HG03196 (cell line): ENCODE results near the gene ASB4.
"Not testable (repeated sequence)": the region's sequence is repeated elsewhere in the genome, so short reads cannot be mapped to it uniquely, and the experiment has no call there.

Experiments used
- ATAC-seq: cut with Tn5 transposase; IDR thresholded peaks from one replicate; pipeline ENCODE4 v1.9.1; 2021; ENCODE audit not compliant: unreplicated experiment

Gene ASB4

DNA sequence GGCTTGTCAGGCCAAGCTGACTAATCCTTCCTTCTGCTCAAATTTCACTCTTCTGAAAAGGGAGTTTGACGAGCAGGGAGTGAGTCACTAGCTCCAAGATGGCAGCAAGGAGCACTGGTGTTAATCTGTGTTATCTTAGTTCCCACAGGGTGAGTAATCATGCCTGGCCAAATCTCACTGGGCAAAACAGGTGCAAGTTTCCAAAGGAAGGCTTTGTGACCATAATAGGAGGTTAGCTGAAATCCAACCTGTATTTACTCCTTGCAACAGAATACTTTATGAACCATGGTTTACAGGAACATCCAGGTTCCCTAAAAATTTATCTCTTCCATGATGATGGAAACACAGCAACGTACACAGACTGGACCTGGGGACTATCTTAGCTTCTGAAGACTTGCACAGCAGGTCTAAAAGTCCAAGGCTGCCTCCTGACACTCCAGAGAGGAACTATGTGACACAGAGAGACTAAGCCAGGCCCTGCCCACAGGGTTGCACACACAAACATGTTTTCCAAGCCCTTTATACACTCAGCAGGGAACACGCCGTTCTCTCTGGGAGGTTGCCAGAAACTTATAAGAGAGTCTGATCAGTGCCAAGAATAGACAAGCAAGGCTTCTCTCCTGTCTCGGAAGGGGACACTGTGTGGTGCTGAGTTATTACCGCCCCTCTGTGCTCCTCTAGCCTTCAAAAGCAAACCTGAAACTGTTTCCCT is 64.2 kb downstream of the ASB4 start:
- no peak for ATAC-seq

DNA sequence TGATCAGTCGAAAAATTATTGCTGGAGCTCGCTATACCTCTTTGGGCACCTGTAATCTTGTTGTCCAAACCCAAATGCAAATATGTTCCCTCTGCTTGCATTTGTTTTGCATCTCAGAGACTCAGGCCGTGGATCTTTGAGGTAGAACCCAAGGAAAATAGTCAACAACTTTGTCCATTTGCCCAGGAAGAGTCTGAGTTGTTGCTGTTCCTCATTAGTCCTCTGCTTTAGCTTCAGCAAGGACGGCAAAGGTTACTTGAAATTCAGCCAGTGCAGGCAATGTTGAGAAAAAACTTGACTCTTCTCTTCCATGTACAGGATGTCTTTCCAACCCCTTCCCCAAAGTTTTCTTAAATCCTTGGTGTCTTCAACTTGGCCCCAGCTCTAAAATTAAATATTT is 64.8 kb downstream of the ASB4 start:
- no peak for ATAC-seq

DNA sequence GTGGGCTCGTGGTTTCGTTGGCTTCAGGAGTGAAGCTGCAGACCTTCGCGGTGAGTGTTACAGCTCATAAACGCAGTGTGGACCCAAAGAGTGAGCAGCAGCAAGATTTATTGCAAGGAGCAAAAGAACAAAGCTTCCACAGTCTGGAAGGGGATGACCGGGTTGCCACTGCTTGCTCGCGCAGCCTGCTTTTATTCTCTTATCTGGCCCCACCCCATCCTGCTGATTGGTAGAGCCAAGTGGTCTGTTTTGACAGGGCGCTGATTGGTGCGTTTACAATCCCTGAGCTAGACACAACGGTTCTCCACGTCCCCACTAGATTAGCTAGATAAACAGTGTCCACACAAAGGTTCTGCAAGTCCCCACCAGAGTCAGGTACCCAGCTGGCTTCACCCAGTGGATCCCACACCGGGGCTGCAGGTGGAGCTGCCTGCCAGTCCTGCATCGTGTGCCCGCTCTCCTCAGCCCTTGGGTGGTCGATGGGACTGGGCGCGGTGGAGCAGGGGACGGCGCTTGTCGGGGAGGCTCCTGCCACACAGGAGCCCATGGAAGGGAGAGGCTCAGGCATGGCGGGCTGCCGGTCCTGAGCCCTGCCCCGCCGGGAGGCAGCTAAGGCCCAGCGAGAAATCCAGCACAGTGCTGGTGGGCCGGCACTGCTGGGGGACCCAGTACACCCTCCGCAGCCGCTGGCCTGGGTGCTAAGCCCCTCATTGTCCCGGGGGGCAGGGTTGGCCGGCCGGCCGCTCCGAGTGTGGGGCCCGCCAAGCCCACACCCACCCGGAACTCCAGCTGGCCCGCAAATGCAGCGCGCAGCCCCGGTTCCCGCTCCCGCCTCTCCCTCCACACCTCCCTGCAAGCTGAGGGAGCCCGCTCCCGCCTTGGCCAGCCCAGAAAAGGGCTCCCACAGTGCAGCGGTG is 66.5 kb downstream of the ASB4 start:
- ATAC-seq = not testable (repeated sequence)

DNA sequence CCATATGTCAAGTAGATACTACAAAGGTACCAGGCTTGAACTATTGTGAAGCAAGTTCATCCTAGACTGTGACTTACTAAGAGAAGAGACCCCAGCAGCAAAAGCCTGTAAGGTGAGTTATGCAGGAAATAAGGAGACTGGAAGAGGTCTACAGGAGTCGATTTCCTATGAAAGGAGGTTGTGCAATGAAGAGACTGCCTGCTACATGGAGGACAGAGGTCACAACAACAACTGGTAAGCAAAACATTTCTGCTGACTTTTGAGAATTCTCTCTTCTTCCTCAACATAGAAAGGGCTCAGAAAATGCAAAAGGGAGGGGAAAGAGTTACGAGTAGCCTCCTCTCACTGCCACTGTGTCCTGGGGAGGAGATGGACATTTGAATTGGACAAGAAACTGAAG is 68.2 kb downstream of the ASB4 start:
- ATAC-seq = no peak

DNA sequence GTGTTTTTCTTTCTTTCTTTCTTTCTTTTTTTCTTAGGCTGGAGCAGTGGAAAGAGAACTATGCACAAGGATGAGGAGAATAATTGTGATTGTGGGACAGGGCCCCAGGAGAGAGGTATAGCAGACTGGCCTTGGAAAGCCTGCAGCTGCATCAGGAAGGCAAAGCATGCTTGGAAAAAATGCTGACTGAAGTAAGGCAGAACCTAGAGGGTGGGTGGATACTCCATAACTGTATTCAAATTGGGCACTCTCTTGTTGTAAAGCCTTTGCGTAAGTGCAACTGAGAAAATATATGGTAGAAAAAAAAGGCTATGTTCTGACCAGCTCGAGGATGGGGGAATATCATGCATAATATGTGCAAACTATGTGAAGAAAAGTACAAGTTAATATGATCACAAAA is 71.0 kb downstream of the ASB4 start:
- ATAC-seq = no peak

DNA sequence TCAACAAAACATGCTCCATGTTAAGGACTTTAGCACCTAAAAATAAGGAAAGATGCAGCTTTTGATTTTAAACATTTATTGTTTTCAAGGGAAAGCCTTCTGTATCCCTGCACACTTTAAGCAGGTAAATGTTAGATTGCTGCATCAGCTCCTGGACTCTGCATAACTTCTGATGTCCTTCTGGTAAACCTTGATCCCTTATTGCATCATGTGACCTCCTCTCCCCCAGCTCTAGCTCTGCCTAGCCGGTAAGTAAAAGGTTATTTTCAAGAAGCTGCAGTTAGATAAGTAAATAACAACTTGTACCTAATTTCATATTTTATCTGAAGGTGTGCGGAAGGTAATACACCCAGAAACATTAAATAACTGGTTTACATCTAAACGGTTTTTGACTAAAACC is 73.1 kb downstream of the ASB4 start:
- ATAC-seq = no peak

DNA sequence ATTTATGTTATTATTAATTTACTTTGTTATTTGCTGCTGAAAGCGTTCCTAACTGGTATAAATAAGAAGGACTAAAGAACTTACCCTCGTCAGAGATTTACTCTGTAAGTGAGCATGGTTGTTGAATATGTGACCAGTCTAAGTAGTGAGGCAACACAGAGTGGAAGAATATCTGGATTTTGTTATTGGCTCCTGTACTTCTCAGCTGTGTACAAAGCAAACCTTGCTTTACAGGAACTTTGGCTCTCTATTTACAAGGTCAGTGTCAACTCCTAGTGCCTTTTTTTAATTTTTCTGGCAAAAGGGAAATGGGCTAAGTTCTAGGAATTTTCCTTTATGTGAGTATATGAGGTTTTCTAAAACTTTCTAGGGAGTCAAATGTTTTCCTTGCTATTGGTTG is 74.9 kb downstream of the ASB4 start:
- ATAC-seq = no peak

DNA sequence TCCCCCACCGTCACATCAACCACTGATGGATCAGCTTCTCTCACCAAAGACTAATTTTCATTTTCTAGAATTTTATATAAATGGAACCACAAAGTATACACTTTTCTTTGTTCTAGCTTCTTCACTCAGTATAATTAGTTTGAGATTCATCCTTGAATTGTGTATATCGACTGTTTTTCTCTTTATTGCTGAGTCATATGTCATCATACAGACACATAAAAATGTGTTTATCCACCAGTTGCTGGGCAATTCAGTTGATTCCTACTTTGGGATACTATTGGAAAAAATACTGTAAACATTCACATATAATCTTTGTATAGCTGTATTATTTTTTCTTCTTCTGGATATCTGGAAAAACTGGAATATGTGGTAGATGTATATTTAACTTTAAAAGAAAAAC is 84.0 kb downstream of the ASB4 start:
- no peak for ATAC-seq

DNA sequence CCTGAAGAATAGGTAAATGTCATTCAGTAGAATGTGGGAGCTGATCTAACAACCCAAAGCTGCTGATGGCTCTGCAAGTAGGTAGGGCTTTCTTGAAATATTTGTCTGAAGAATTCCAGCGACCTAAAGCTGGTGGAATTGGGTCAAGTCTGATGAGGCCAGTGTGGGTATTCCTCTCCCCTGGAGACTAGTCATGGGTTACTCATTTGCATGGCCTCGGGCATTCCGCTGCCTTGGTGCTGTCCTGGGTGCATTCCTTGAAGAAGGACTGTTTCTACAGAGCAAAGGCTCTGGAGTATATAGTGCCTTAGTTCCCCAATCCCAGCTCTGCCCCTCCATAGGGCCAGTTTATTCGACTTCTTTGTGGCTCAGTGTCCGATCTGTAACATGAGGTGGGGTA is 91.4 kb downstream of the ASB4 start:
- ATAC-seq = no peak

DNA sequence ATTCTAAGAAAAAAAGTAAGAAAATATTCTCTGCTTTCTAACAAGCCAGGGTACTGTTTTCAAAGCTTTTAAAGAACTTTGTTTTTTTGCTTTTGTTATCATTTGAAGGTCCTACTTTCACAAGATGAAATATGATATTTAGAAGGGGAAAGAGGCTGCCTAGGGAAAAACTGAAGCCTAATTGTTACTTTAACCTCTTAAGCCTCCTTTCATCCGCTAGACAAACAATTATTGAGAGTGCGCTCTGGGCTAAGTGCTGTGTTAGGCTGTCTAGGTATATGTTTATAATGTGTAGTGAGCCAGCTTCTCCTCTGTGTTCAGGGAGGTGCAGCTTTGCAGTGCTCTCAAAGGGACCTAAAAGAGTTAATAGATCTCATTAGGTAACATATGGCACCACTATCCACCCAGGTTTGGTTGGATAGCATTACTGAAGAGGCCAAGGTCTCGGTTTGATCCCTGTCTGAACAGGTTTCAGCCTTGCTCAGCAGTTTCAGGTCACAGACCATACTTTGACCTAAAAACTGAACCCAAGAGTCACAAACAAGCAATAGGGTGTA is 92.6 kb downstream of the ASB4 start:
- no peak for ATAC-seq

DNA sequence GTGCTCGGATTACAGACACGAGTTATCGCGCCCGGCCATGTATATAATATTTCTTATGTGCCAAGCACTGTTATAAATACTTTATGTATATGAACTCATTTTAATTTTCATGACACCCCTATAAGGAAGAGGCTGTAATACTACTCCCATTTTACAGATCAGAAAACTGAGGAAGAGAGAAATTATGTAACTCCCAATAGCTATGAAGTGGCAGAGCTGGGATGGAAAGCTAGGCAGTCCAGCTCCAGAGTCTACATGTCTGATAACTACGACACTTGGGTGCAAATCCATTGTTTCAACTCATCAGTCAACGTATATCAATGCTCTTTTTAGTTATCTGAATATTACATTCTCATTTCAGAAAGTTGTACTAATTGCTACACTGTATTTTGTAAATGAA is 93.6 kb downstream of the ASB4 start:
- ATAC-seq = no peak

DNA sequence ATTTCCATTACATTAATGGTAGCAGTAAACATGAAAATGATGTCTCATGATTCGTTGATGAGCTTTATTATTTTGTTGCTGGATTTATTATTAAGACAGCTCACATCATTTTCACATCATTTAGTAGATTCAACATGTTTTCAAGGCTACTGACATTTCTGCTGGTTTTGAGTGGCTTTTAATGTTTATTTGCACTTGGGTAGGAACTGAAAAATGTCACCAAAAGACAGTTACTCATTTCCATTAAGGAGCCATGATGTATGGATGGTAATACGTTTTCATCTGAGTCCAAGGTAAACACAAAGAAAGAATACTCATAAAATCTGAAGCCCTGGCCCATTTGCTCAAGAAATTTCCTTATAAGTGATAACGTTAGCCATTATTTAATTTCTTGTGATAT is 95.7 kb downstream of the ASB4 start:
- no peak for ATAC-seq

DNA sequence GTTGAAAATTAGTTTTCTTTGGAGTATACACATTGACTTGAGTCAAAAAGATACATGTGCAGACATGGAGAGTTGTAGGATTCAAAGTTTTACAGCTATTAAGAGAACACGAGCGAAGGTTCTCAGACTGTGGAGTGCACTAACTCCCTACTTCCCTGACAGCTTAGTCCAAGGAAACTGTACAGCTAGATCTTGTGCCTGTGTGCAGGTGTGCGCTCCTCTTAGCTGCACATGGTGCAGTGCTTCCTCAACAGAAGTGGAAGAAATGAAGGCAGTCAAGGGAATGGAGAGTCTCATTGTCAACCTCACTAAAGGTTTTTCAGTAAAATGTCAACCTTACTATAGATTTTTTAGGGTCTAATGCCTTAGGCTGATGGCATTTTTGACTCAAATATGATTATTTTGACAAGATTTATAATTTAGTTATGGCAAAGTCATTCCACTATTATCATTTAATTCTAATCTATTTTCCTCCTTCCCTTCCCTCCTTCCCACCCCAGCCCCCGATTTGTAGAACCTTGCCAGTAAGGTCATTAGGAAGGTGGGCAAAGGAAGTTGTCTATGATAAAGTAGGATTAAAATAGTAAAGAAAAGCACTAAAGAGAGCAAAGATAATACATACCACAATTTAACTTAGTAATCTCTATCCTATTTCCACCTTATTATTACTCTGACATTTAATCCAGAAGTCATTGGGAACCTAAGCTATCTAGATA is 97.0 kb downstream of the ASB4 start:
- ATAC-seq = no peak

DNA sequence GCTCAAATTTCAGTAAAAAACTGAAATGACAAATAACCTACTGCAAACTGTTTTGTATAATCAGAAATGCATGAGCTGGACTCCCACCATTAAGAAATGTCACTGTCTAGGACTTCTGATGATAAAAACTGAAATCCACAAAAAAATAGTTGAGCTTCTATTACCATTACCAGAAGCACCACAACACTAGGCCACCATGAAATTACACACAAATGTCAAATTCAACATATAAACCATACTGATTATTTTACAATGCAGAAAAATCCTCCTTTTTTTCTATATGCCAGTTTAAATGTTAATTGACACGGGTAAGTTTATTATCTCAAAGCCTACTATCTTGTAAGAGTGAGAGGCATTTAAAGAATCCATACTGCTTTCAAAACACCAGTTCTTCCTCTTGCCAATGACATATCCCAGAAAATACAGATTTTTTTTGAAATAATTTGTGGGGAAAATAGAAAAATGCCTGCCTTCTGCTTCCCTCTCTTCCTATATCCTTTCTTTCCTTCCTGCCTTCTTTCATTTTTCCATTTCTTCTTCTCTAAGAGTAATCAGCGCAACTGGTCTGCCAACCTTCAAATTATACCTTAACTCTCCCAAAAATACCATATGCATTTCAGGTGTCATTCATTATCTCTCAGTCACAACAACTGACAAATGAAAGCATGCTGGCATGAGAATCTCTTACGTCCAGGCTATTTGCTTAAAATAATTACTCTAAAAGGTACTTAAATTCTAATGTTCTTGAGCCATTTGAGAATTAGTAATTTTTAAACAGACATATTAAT is 98.3 kb downstream of the ASB4 start:
- ATAC-seq = no peak

DNA sequence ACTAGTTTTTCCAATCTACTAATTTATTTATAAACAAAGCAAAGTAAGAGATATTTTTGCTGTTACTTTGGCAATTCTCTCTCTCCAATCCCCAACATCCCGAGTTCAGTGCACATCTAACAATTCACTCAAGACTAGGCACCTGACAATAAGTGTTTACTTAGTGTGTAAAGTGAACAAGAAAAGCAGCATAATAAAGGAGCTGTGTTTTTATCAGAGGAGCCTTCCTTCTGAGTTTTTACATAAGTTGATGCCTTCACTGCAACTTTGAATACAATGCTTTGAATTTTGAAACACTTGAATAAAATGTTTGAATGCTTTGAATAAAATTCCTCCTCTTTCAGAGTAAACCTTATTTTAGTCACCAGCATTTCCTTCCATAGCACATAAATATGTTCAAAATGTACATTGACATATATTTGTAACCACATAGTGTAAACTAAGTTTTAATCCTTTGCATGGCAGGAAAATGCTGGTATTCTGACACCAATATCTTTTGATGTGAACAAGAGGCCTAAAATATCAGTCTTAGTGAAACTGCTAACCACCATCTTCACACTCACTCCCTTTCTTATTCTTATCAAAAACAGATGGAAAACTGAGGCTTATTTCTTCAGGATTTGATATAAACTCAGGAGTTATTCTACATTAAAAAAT is 99.2 kb downstream of the ASB4 start:
- no peak for ATAC-seq

DNA sequence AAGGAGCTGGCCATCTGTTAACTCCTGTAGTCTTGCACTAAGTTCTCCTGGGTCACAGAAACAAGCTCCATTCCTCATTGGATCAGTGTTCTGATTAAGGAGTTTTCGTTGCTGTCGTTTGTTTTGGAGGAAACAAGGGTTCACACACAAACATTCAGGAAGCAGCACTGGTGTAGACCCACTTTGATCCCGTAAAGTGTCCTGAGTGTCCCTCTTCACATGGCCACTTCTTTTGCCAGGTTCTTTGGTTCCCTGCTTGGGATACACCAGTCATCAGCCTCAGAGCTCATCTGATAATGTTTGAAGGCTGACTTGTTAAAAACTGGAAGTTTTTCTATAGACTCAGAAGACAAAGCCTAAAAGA is 99.7 kb downstream of the ASB4 start:
- no peak for ATAC-seq

DNA sequence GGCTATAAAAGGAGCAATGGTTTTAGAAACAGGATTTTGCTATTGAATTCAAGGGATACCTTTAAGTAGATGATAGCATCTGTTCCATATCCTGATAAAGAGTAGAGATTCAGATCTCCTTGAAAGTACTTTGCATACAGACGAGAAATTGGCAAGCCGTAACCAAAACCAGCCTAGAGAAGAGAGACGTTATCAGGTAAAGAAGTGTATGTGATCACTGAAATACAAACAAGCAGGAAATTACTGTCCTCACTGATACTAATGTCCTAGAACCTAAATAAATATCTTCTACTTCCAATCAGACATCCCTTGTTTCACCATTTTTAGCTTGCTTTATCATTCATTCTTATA is 101.2 kb downstream of the ASB4 start:
- no peak for ATAC-seq

DNA sequence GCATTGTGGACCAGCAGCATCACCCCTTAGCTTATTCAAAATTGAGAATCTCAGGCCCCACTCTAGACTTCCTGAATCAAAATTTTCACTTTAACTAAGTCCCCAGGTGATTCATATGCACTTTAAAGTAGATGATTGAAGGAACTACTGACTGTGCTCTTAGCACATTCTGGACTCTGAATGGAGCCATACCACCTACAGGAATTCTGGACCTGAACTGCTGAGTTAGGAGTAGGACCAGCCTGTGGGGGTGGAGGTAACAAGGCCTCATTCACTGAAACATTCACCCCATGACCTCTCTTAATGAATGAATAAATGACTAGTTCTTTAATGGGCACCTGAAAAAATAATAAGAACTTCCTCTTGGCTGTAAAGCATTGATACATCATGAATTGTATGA is 103.3 kb downstream of the ASB4 start:
- ATAC-seq = no peak

DNA sequence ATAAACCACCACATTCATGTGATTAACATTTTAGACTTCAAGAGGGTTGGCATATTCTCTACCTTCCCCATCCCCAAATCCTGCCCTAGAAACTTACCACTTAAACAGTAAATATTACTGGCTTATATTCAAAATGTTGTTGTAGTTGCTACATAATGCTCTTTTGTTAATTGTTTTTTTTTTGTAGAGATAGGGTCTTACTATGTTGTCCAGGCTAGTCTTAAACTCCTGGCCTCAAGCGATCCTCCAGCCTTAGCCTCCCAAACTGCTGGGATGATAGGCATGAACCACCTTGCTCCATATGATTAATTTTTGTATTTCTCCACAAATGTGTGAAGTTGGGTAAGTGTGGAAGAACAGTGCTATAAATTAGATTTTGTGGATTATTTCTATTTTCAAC is 104.0 kb downstream of the ASB4 start:
- no peak for ATAC-seq
